ENCODE measurements around the gene MN1.
A peak's percentile ranks its signal among the peaks of the same experiment; 100 is the strongest.

Gene MN1

DNA sequence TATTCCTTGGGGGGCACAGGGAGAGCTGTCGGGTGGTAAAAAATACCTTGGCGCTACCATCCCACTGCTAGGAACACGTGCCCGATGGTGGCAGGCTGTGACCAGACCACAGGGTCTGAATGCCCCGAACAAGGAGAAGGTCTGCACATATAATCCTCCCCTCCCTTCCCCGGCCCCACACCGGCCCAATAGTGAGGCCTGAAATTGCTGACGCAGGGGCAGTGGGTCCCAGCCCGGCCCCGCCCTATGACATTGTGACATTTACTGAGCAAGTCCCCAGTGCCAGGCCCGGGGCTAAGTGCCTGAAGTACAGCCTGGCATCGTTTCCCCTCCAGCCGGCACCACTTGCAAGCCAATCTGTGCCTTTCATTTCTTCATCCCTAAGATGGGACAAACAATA is 19.5 kb downstream of the MN1 start:
- DNase-seq, result no peak

DNA sequence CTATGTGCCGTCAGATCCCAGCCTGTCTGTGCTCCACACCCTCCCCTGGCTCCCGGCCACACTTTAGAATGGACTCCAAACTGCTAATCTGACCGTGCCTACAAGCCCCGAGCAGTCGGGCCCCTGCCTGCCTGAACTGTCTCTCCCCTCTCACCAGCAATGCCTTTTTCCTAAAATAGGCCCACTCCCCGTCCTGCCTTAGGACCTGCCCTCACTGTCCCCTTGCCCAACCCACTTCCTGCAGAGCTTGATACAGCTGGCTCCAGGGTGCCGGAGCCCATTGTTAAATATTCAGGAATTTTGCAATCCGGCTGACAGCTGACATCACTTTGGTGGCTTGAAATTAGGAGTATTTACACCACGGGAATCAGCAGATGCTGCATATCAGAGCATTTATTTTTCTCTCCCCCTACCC is 21.4 kb downstream of the MN1 start:
- DNase-seq, result peak; percentile 39

DNA sequence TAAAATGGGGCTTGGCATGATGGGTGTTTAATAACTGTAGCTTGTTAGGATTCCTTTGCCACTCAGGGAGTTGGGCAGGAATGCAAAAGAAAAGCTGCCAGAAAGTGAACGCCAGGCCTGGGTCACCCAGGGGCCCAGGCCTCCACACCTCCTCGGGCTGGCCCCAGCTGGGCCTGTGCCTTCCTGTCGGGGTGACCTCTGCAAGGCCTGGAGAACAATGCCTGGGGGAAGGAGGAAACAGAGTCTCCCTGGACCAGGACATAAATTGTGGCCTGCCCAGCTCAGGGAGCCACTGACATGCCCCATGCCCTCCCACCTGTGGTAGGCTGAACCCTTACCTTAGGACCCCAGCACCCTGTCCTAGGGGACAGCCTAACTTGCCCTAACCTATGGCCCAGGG is 21.9 kb downstream of the MN1 start:
- DNase-seq, result no peak

DNA sequence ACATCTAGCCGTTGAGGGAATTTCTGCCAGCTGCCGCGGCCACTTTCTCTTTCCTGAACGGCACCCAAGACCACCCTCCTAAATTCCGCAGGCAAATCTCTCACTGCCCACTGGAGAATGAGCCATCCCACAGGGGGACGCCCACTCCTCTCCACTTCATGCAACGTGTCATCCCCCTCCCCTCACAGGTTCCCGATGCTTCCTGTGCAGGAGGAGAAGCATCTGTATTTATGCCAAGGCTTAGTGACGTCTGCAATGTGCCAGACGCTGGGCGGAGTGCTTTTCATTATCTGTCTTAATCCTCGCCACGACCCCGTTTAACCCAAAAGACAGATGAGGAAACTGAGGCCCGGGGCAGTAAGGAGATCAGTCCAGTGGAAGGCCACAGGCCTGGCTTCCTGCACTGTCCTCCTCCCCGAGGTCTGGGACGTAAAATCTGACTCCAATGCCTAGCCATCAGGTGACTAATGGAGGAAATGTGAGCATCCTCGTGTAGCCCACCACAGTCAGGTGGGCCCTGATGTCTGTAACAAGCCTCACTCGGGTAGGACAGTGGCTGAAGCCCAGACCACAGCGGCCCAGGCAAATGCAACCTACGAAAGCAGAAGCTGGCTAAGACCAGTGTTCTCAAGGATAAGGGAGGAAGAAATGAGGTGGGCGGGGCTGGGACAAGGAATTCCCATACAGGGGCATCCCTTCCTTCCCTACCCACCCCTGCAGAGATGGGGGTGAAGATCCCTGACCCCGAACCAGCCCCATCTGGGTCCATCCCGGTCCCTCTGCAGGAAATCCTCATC is 23.1 kb downstream of the MN1 start:
- no peak for DNase-seq

DNA sequence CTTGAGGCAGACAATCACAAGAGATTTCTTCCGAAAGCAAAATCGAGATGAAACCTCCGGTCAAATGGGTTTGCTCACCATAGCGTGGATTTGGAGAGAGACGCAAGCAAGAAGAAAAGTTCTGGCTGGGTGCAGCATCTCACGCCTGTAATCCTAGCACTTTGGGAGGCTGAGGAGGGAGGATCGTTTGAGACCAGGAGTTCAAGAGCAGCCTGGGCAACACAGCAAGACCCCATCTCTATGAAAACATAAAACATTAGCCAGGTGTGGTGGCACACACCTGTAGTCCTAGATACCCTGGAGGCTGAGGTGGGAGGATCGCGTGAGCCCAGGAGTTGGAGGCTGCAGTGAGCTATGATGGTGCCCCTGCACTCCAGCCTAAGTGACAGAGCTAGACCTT is 24.4 kb downstream of the MN1 start:
- DNase-seq, result no peak

DNA sequence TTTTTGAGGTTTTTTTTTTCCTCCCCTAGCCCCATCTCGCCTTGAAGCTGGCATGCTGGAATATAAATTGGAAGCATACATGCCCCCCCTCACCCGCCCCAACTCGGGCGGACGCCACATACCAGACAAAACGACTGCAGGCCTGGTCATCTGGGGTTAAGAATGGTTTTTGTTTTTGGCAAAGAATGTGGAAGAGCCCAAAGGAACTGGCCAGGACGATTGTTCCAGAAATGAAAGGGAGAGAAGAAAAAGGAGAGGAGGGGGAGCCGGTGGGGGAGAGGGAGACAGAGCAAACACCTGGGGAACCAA is 25.0 kb downstream of the MN1 start:
- DNase-seq, result no peak

DNA sequence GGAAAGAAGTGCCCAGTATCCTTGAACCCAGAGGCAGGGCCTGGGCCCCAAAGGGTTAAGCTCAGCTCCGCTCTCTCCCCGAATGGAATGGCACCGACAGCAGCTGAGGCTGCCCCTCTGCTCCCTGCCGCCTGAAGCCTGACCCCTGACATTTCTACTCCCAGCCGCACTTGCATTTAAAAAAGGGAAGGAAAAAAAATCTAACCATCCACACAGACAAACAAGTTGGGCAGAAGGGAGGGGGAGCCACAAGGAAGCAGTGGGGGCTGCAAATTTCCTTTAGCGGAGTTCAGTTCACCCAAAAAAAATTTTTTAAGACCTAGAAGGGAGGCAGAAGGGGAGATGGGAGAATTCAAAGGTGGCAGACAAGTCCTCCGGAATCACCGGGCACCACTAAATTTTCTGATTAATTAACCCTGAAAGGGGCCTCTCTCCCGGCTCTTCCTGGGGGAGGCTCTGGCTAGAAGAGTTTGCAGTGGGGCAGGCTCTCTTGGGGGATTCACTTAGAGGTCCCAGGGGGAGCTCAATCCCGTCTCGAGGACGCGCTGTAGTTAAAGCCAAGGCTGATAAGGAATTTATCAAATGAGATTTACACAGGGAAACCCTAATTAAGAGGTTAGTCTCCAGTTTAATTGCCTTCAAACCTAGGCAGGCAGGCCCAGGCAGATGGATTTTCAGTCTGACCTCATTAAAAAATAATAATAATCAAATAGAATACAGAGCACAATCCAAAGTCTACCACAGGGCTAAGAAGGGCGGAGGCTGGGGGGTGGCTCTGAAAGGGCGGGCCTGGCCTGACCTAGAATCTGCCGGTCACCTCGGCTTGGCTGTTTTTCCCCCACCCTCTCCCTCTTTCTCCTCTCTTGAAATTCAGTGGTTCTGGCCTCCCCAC is 25.6 kb downstream of the MN1 start:
- DNase-seq, result no peak

DNA sequence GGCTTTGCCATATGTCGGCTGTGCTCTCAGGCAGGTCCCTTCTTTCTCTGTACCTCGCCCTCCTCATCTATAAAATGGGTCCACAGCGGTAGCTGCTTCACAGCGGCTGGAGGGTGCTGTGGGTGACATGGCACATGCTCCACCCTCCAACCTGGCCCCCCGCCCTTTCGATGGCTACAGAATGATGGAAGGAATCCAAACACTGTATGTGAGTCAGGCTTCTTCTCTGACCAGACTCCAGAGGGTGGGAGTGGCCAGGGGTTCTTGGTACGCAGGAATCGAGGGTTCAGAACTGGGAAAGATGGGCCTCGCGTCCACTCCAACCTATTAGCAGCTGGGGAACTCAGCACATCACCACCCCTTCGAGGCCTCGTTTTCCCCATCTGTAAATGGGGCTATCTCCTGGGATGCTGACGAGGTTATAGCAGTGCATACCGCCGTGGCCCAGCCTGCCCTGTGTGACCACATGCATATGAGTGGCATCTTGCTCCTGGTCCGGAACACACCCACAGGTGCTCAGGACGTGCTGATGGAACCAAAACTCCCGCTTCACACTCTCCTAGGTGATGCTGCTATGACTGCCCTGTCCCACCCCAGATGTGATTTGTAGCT is 26.4 kb downstream of the MN1 start:
- peak; percentile 20 for DNase-seq

DNA sequence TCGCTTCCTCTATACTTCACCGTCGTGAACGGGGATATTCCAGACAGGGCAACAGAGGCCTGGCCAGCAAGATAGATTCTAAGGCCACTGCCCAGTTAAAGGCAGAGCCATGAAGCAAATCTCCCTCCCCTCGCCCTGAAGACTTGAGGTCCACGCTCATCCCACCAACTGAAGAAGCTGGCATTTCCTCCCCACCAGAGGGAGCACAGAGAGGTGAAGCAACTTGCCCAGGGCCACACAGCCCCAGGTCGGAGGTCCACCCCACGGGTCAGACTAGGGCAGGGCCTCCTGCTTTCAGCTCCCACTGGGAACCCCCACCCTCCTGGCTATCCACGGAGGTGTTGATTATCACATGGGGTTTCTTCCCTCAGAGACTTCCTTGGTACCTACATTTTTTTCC is 27.4 kb downstream of the MN1 start:
- no peak for DNase-seq

DNA sequence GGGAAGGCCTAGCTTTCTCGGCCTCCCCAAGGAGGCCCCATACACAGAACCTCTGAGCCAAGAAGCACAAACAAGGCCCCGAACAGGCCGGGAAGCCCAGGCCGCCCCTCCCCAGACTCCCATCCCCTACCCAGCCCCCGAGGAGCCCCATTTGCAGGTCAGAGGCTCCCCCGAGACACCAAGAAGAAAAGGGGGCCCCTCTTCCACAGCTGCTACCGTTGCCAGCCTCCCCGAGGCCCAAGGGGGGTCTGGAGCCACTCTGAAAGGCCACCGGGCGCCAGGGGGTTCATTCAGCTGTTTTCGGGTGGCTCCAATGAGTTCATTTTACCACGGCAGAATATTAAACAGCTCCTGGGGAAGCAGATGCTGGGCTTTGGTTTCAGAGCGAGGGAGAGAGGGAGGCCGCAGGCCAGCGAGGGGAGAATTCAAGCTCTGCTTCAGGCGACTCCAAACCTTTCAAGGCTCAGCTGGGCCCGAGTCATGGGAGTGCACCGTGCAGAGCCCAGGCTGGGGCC is 28.5 kb downstream of the MN1 start:
- DNase-seq, result no peak

DNA sequence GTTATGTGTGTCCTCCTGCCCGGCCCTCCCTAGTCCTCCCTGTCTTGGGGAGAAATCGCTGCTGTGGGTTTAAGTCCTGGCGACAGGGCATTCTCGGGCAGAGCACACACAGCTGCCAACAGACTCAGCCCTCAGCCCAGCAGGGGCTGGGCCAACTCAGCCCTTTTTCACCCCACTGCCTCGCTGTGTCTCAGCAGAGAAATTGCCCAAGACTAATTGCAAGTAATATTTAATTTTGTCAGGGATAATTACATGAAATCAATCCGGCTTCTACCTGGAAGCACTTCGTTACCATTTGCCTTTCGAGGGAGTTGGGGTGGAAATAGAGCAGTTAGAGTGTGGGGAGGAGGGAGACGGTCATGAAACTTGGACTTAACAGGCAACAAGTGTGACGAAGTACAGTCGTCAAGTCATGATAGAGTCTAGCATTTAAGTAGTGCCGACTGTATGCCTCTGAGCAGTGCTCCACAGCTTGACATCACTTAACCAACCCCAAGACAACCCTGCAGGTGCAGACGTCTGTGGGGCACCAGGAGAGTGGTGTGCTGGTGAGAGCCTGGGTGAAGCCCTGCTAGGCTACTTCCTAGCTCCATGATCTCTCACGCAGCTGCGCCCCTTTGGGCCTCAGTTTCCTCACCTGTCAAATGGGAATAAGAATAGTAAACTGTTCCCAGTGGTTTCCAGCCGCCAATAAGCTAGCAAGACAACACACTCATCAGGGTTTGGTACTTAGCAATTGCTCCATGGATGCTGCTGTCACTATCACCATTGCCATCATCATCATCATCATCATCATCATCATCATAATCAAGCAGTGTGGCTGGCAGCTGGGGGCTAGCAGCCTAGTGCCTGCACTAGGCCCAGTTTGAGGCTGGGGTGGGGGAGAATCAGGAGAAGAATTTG is 29.2 kb downstream of the MN1 start:
- DNase-seq, result no peak

DNA sequence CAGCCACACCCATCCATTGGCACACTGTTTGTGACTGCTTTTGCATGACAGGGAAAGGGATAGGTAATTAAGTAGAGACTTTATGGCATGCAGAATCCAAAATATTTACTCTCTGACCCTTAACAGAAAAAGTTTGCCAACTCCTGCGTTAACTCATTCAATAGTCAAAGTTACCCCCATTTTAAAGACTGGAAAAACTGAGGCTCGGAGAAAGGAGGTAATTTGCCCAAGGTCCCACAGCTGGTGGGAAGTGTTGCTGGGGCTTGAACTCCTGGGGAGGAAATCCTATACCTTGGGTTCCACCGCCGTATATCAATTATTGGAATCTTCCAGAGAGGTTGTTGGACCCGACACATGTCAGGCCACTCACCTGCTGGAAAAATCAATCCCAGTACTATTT is 29.9 kb downstream of the MN1 start:
- DNase-seq, result no peak

DNA sequence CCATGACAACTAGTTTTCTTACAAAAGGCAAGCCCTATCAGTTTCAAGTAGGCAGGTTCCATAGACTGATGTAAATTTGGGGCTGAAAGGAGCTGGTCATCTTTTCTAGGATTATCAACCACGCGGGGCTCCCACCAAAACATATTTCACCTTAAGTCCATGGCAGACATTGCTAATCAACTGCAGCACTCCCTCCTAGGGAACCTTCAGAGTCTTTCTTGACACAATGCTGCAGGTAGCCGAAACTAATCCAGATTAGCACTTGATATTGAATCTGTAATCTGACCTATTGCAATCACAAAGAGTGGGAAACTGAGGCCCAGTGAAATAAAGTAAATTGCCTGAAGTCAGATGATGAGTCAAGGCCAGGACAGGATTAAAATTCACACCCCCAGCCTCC is 32.5 kb downstream of the MN1 start:
- no peak for DNase-seq

DNA sequence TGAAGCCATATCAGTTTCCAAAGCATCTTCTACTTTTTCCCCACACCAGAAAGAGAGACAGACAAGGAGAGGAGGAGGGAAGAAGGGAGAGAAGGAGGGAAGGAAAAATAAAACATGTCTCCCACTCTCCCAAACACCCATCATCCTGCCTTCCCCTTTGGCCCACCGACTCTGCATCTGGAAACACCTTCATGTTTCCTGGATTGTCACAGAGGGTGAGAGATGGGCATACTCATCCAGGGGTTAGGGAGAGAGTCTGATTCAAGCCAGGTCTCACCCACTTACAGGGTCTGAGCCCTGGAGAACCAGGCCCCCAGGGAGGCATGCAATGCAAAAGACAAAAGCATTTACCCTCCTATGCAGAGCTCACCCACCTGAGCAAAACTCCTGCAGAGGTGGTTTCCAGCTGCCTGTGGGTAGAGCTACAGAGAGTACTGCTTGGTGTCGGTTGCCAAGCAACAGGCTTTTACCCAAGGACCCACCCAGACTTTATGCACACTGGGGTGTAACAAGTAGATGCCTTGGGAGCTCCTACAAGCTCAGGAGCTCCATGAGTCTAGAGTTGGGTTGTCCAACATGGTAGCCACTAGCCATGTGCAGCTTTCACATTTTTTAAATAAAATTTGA is 33.4 kb downstream of the MN1 start:
- DNase-seq, result no peak

DNA sequence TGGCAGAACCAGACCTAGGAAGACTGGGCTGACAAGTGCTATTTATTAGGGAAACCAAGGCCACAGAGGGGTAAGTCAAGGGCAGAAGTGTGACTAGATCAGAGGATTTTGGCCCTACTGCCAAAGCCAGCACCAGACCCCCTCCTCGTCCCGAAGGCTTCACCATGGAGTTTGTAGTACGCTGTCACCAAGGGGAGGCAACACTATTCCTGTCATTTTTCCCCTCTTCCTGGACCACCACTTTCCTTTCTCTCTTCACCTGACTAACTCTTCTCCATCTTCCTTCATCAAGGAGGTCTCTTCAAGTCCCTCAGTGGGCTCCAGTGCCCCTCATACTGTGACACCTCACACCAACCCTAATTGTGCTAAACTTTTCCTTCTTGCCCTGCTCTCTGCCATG is 34.9 kb downstream of the MN1 start:
- no peak for DNase-seq

DNA sequence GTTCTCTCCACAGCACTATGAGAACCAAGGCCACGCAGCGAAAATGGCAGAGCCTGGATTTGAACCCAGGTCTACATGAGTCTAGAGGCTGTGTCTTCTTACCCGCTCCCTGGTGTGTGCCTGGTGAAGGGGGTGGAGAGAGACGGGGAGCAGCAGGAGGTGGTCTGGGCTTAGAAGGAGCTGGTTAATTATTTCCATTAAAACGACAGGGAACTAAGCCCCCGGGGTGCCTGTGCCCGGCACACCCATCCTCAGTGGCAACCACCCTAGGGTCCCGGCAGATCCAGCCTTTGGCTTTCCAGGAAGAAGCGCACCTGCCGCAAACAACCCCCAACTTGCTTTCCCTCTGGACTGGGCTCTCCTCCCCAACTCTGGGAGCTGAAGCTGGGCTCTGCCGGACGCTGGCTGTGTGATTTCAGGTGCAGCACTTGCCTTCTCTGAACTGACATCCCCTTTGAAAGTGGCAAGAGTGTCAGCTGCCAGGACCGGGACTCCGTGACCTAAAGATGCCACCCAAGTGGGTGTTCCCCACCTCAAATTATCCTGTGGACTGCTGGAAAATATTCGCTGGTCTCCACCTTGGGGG is 35.8 kb downstream of the MN1 start:
- no peak for DNase-seq

DNA sequence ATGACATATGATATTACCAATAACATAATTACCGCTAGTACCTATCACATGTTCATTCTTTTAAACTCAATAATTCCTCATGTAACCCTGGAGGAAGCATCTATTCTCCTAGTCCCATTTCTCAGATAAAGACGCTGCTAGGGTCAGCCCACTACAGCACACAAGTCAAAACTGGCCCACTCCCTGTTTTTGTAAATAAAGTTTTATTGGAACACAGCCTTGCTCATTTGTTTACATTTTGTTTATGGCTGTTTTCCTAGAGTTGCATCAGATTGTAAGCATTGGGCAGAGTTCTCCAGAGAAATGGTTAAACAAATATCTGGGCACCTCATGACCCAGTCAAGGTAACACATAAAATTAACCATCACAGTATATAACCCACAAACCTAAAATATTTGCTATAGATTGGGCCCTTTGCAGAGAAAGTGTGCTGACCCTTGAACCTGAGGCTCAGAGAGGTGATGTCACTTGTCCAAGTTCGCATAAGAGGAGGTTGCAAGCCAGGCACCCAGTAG is 36.8 kb downstream of the MN1 start:
- DNase-seq, result no peak

DNA sequence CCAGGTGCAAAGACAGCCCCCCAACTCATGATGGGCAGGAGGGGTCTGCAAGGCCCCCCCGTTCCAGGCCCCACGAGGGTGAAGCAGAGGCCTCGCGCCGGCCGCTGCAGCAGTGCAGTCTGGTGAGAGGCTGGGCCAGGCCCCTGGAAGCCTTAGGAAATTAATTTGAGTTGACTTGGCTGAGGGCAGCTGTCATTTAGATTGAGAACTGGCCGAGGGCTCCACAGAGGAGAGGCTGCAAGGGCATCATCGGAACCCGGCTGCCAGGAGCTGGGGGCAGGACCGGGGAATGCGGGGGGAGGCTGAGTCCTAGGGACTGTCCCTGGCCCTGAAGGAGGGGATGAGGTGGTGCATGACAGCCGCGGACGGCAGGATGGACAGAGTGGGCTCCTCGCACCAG is 39.9 kb downstream of the MN1 start:
- no peak for DNase-seq

DNA sequence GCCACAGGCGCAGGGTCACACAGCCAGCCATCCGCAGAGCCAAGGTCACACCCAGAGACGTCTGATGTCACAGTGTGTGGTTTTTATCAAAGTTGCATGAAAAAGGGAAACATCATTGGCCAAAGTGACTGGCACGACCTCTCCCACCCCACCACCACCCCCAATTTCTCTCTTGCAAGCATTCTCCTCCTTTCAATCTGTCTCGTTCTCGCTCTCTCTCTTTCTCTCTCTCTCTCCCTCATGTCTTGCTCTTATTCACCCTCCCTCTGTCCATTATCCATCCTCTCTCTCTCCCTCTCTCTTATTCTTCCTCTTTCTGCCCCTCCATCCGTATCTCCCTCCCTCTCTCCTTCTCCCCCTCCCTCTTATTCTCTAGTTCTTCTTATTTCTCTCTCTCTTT is 40.6 kb downstream of the MN1 start:
- no peak for DNase-seq

DNA sequence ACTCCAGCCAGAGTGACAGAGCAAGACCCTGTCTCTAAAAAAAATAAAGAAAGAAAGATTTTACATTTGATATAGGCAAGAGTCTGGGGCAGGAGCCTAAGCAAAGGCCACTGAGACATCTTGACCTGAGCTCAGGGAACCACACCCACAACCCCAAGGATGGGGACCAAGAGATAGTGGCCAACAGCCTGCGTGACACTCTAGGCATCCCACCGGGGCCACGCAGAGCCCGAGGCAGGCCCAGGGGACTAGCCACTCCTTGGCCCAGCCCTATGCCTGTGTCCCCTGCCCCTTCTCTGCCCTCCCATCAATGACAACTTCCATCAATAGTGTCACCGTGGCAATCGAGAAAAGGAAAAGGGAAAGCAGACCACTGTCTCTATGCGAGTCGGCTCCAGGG is 41.1 kb downstream of the MN1 start:
- no peak for DNase-seq

DNA sequence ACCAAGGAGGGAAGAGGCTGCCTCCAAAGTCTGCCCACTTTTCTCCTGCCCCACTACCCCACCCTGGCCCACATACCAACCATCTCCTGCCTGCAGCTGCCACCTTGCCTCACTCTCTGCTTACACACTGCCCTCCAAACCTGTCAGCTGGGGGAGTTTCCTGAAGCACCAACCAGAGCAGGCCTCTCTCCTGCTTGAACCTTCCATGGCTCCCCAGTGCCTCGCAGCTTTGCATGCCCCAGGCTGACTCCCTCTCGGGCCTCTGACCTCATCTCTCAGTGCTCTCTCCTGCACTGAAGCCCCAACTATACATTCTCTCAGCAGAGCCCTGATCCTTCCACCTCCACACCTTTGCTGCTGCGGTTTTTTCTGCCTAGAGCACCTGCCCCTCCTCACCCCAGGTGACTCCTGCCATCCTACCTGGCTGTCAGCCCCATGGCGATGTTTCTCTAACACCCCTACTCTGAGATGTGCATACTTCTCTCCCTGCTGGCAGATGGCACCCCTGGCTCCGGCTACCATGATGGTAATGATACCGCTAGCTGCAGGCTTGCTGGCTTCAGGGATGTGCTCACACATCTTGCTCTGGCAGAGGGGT is 43.5 kb downstream of the MN1 start:
- DNase-seq, result no peak
